Stimulated activated CD4-positive, alpha-beta T cell treated with anti-CD3 and anti-CD28 coated beads, Interleukin-15, amount 100 ng/mL, for 1 hour (primary cell): ENCODE measurements around the gene MLPH.

Experiments used
- DNase-seq, 2 donors: peaks; one replicate each; pipeline ENCODE4 v3.0.0-alpha.2; 2020; ENCODE audit warnings: low read depth in 1 of 2, low spot score in 1 of 2

MLPH gene, protein sequence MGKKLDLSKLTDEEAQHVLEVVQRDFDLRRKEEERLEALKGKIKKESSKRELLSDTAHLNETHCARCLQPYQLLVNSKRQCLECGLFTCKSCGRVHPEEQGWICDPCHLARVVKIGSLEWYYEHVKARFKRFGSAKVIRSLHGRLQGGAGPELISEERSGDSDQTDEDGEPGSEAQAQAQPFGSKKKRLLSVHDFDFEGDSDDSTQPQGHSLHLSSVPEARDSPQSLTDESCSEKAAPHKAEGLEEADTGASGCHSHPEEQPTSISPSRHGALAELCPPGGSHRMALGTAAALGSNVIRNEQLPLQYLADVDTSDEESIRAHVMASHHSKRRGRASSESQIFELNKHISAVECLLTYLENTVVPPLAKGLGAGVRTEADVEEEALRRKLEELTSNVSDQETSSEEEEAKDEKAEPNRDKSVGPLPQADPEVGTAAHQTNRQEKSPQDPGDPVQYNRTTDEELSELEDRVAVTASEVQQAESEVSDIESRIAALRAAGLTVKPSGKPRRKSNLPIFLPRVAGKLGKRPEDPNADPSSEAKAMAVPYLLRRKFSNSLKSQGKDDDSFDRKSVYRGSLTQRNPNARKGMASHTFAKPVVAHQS

DNA sequence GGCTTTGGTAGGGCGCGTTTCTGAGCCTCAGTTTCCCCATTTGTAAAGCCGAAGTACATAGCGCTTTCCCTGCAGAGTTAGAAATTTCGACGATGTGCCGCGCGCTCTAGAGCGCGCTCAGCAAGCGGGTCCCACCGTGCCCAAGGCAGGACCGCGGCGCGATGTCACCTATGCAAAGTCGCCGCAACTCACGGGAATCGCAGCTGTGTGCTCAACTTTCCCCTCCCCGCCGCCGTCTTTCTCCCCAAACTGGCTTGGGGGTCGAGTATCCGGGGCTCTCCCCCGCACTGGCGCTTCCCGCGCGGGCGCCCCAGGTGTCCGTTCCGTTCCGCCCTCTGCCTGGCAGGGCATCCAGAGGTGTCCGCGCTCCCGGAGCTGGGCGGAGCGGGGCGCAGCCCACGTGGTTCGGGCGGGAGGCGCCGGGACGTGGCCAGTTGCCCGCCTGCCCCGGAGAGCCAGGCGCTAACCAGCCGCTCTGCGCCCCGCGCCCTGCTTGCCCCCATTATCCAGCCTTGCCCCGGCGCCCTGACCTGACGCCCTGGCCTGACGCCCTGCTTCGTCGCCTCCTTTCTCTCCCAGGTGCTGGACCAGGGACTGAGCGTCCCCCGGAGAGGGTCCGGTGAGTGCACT lies at the start of gene MLPH:
TSS of gene MLPH (plus strand) at position 433 of the 630 bp plus-strand sequence. CDS start 6,176 bp downstream, outside the sequence.
- no peak for DNase-seq

DNA sequence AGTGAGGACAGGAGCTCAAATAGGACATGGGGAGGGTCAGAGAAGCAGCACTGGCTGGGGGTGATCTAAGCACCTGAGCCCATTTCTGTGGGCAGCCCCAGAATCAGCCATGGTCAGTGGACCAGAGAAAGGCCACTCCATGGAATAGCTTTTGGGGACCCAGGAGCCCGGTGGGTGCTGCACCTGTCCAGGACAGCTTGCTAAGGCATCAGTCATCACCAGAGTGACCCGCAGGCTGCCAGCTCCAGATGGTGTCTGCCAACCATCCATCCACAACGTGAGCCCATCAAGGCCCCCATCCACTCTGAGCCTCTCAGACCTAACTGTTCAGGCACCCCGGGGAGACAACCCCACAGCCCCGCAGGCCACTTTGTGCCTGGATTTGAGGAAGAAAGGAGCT lies 49.5 kb upstream of the MLPH start:
- no peak for DNase-seq

DNA sequence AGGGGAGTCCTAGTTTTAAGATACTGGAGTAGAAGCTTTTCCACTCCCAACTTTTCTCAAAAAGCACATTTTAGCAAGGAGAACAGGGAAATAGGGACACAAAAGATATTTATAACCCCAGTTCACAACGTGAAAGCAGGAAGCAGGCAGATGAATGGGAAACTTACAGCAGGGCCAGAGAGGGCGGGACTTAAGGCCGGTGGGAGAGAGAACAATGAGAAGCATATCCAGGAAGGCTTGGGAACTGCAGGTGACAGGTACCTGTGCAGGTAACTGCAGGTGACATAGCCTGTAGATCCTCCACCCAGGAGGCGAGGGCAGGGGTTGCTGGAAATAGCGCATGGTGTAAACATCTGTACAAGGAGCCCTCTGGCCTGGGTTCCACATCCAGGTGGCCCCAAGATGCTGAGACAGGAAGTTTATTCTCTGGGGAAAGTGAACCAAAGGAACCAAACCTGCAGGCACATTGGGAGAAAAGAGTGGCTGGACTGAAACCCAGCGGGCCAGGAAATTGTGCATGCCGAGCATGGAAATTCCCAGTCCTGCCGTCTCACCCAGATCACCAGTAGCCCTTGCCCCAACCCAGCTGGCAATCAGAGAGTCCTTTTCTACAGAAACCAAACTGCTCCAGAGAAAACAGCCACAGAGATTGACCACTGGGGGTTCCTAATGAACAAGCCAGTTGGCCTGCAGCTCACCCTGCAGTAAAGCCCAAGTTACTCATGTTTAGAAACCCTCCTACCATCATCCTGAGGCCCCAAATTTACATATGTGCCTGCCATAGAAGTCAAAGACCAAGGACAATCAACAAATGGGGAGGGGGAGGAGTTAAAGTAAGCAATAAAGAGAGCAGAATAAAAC lies 48.7 kb upstream of the MLPH start:
- DNase-seq, result no peak

DNA sequence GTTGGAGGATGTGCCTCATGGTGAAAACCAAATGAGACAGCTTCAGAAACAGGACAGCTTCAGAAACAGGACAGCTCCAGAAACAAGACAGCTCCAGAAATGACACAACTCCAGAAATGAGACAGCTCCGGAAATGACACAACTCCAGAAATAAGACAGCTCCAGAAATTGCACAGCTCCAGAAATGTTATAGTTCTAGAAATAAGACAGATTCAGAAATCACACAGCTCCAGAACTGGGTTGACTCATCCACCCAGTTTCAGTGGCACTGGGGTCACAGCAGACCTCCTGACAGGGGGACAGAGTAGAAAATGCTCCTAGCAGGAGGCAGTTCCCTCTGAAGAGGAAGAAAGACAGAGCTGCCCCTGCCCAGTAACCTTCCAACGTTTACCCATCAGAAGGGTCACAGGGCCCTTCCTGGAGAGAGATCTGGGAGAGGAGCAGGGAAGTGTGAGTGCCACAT lies 46.2 kb upstream of the MLPH start:
- DNase-seq, result peak in 1 of 2 donors; percentile 25

DNA sequence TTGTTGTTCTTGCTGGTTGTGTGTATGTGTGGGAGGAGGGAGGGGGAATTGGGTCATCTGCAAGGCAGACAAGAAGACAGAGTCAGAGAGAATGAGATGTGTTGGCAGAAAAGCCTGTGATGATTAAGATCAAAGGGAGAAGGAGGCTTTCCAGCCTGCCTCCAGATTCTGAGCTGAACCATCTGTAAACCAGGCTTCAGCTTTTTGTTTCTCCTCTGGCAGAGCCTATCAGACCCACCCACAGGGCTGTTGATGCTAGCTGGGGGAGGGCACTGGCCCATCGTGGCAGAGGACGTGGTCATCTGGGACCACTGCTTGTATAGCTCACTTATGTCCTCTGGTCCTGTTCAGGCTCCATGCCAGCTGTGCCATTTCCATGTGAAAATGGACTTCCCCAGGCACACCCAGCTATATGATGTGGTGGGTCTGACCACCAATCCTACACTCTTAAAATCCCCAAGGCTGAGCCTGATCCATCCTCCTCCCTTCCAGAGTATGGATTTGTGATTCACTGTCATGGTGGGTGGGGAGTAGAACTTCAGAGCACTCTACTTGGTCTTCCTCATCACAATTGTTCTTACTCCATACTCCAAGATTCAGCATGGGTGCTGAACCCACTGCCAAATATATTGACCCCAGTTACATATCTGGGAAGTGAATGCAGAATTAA lies 45.3 kb upstream of the MLPH start:
- DNase-seq, result no peak

DNA sequence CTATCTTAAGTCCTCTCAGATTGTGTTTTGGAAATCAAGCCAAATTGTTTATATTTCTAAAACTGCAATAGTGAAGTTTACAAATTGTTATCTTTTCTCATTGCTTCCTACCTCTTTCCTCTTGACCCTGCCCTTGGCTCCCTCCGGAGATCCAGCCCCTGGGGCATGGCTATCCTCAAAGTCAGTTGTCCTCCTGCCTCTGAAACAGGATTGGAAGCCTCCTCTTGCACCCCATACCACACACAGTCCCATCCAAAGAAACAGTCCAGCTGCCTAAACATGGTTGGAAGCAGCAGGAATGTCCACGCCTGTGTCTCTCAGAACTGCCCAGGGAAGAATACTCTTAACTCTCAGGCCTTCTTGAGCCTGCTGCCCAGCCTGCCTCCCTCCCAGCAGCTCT lies 43.0 kb upstream of the MLPH start:
- DNase-seq, result no peak

DNA sequence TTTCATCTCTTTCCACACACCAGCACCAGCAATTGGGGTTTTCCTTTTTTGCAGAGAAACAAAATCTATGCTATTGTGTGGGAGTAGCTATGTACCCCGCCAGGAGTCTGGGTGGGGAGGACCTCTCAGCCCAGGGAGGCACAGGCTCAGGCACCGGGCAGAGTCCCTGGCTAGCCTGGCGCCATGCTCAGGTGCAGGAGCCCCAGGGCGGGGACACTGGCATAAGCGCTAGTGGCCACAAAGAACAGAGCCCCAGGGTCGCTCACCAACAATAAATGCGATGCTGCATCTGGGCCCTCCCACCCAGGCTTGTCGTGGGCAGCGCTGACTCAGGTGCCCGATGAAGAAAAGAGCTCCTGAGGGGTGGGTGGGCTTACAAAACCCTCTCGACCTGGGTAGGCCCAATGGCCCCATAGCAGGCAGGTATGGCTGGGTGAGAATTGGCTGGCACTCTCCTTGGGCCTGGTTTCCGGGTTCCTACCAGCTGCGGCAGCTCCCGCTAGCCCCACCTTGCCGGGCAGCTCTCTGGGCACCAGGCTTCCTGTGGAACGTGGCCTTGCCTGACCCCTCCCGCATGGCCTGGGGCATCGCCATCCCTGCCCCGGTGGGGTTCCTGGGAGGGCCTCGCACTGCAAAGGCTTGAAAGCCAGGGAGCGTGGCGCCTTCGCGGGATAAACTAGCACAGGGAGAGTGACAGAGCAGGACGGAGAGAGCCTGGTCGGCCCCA lies 41.3 kb upstream of the MLPH start:
- no peak for DNase-seq

DNA sequence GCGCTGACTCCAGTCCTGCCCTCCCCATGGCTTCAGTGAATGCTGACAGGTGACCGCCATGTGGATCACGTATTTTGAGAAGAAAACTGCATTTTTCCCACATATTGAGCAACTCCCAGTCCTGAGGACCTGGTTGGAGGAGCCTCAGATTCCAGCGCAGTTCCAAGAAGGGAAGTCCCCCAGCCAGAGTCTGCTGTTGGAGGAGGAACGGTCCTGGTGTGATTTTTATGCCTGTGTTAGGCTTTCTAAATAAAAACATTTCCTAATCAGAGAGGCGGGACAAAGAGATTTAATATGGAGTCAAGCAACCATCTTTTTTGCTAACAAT lies 40.7 kb upstream of the MLPH start:
- no peak for DNase-seq

DNA sequence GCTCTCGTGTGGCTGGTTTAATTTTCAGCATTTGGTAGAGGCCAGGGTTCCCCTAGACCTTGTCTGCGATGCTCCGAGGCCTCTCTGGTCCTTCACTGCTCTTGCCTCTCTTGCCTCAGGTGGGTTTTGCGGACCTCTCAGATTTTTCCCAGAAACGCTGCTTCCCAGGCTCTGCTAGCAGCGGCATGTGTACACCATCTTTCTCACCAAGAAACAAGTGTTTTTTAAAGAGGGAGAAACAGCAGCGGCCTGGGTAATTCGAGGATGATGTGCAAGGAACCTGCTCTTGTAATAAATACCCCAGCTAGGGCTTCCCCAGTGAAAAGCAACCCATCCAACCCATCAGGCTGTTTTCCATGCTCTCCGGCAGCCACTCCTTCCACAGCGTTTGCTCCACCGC lies 39.6 kb upstream of the MLPH start:
- no peak for DNase-seq

DNA sequence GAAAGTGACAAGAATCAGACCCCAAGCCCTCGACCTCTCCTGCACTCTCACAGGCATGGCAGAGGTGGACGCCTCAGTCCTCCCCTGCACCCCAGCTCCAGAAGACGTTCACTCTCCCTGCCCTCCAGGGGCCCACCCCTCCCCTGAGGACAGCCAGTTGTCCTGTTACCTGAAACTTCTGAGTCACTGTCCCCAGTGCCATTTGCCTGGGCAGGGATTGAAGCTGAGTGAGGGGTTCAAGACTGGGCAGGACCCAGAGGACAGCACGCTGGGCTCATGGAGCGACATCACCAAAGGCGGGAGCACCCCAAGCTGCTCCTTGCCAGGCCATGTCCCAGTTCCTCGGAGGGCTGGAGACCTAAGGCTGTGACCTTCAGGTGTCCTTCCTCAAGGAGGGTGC lies 38.9 kb upstream of the MLPH start:
- no peak for DNase-seq

DNA sequence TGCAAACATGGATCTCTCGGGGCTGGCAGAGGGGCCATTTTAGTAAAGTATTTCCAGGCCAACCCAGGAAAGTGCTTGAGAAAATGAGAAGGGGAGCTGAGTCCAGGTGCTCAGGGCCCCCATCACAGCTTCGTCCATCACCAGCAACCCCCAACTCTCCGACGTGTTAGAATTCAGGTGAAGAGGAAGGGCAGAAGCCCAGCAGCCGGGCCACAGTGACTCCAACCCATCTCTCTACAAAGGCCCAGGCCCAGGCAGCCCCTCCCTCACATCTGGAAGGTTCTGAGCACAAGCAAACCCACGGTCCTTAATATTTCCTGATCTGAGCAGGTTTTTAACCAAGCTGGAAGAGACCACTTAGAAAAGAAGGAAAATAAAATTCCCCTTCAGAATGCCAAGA lies 38.4 kb upstream of the MLPH start:
- no peak for DNase-seq

DNA sequence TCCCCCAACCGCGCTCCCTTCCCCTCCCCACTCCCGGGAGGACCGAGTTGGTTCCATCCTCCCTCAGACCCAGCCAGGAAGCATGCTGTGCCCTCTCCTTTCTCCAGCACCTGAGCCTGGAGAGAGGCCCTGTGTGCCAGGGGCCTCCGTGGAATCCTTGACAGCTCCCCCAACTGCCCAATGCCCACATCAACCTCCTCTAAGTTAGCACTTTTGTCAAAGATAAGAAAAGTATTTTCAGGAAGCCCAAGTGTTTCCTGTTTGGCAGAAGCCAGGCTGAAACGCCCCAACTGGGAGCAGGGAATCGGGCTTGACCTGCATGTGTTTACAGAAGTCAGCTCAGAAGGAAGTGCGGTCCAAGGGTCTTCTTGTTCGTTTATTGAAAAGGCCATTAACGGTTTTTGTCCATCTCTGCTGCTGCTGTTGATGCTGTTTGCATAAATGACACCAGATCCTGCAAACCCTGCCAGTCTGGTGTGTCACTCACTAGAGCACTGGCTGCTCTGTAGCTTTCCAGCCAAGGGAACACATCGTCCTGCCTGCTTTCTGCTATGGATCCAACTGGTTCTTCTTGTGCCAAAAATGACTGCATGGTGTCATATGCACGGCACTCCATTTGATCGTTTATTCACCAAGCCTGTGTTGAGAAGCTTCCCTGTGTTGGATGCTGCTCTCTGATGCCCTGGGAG lies 37.7 kb upstream of the MLPH start:
- no peak for DNase-seq

DNA sequence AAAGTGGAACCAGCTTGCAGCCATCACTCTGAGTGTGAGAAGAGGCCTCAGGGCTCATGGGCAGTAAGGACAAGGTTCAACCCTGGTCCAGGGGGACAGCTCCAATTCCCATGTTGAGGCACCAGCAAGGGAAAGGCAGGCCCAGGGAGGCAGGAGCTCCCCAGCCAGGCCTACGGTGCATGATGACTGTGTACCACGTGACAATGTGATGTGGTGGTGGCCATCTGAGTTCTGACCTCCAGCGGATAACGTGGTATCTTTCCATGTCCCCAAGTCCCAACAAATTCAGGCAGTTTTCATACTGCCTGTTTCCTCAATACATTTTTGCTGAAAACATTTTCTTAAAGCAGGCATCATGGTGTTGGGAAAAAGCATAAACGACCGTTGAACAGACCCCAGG lies 36.9 kb upstream of the MLPH start:
- DNase-seq, result no peak

DNA sequence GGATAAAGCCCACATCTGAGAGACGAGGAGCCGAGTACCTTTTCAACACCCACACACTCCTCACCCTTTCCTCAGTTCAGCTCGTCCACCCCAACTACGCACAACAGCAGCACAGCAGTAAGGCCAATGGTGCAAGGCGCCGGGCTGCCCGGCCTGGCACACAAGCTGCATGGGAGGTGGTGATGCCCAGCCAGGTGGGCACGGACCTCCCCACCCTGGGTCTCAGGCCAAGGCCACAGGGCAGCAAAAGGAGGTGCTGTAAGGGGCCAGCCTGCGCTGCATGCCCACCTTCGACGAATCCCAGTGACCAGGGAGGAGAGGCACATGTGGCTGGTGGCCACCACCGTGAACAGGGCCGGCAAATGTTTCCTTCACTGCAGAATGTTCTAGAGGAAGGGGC lies 36.5 kb upstream of the MLPH start:
- no peak for DNase-seq

DNA sequence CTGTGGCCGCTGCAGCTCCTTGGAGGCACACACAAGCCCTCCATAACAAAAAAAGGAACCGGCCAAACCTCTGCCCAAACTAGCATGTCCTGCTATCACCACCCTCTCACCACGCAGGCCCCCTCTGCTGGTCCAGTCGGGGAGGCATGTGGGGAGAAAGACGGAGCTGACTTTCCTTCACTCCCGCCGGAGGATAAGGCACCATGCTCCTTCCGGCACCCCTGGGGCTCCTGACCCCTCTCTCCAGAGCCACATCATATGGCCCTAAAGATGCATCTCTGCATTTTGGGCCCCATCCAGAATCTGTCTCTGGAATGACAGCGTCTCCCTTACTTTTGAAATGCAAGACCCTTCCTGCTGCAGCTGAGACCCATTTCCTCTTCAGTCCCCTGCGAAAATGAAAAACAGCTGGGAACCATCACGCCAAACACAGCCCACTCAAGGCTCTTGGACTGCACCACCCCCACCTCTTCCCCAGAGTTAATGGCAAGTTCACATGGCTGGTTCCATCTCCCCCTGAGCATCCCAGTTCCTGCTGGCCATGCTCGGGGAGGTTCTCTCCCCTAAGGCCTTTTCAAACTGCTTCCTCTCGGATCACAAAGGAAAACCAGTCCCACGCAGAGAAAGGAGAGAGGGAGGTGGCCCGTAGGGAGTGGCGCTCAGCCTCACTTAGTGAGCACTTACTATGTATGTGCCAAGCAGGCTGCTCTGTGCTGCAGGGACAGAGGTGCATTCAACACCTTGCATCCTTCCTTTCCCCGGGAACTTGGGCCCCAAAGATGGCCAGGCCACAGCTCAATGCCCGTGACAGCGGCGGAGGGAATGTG lies 35.2 kb upstream of the MLPH start:
- DNase-seq, result no peak

DNA sequence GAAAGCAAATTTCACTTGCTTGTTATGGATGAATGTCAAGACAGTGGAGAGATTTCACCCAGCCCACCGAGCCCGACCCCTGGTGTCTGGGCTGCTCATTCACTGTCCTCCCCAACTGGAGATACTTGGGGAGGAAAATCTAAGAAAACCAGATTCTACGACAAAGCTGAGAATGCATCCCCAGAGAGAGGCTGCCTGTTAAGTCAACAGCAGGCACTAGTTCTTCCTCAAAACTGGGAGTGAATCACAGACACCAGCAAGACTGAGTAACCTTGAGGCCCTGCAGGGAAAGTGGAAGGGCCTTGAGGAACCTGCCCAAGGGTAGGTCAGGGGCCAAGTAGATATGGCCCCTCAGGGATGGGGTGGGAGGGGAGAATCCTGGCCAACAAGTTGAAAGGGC lies 34.2 kb upstream of the MLPH start:
- no peak for DNase-seq

DNA sequence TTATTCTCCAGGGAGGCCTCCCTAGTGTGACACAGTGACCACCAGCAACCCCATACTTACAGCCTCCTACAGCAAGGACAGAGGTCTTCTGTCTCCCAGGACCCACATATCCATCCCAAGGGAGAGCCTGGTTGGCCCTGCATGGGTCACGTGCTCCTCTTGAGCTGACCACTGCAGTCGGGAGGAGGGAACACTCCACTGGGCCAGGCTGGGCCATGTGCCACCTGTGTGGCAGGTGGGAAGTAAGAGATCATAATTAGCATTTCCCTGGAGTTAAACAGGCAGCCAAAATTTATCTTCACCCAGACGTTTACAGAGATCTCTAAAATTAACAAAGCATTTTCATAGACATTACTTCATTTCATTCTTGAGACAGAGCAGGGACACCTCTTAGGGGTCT lies 33.4 kb upstream of the MLPH start:
- DNase-seq, result no peak

DNA sequence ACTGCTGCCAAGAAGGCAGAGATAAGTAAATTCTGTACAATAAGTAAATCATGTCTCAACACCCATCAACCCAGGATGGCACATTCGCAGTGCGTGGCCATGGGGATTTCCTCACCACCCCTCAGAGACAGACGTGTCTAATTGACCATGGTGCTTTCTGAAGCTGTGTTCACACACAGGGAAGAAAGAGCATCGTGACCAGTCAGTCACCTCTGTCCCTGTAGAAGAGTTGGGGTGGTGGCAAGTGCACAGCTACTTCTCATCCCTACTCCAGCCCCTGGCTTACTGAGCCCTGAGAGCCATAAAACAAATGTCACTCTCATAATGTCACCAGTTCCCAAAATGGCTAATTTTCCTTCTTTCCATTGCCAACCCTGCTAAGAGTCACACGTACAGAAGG lies 31.3 kb upstream of the MLPH start:
- no peak for DNase-seq
